GM21786 (cell line): Measurements from ENCODE around the gene RAB3IL1.
A peak's percentile ranks its signal among the peaks of the same experiment; 100 is the strongest.
"Not testable (repeated sequence)": the region's sequence is repeated elsewhere in the genome, so short reads cannot be mapped to it uniquely, and the experiment has no call there.

Source experiments
- ATAC-seq: cut with Tn5 transposase; IDR thresholded peaks from one replicate; pipeline ENCODE4 v1.9.1; 2021; ENCODE audit not compliant: unreplicated experiment

Gene RAB3IL1

GRCh38 chr11:61887839-61888494, 29.4 kb downstream of the RAB3IL1 start:
- no peak for ATAC-seq

- ATAC-seq: no peak
These were observed 30.7 kb downstream of the RAB3IL1 start for GRCh38 chr11:61886643-61887042.

GRCh38 chr11:61885784-61886580, 31.4 kb downstream of the RAB3IL1 start:
- ATAC-seq: no peak

- no peak for ATAC-seq
These were observed 32.1 kb downstream of the RAB3IL1 start for GRCh38 chr11:61885166-61885778.

- no peak for ATAC-seq
These were observed 33.4 kb downstream of the RAB3IL1 start for GRCh38 chr11:61883947-61884346.

GRCh38 chr11:61883327-61883726, 34.0 kb downstream of the RAB3IL1 start:
- ATAC-seq: no peak

- ATAC-seq: no peak
These were observed 34.5 kb downstream of the RAB3IL1 start for GRCh38 chr11:61882879-61883278.

- ATAC-seq: not testable (repeated sequence)
These were observed 35.1 kb downstream of the RAB3IL1 start for GRCh38 chr11:61882267-61882666.

- no peak for ATAC-seq
These were observed 36.0 kb downstream of the RAB3IL1 start for GRCh38 chr11:61881397-61881796.

- ATAC-seq: no peak
These were observed 36.9 kb downstream of the RAB3IL1 start for GRCh38 chr11:61880454-61880853.

GRCh38 chr11:61880031-61880430, 37.3 kb downstream of the RAB3IL1 start:
- no peak for ATAC-seq

GRCh38 chr11:61879152-61879551, 38.2 kb downstream of the RAB3IL1 start:
- ATAC-seq: no peak

- no peak for ATAC-seq
These were observed 41.7 kb downstream of the RAB3IL1 start for GRCh38 chr11:61875698-61876097.

GRCh38 chr11:61874853-61875252, 42.5 kb downstream of the RAB3IL1 start:
- no peak for ATAC-seq

- ATAC-seq: no peak
These were observed 43.0 kb downstream of the RAB3IL1 start for GRCh38 chr11:61874377-61874809.

GRCh38 chr11:61873588-61874376, 43.6 kb downstream of the RAB3IL1 start:
- no peak for ATAC-seq

- ATAC-seq: no peak
These were observed 44.3 kb downstream of the RAB3IL1 start for GRCh38 chr11:61872935-61873565.

GRCh38 chr11:61871158-61871597, 46.2 kb downstream of the RAB3IL1 start:
- peak; percentile 75 for ATAC-seq

GRCh38 chr11:61870541-61871031, 46.8 kb downstream of the RAB3IL1 start:
- no peak for ATAC-seq

- ATAC-seq: no peak
These were observed 47.5 kb downstream of the RAB3IL1 start for GRCh38 chr11:61869708-61870451.
